Ureter (tissue), 1 donor: Measurements from ENCODE around the gene F2RL1. TPM values are rescaled to one million over a fixed set of nuclear protein-coding genes. Genes with fewer than 3 reads are reported as not detected.
A peak's percentile ranks its signal among the peaks of the same experiment; 100 is the strongest.
"Not testable (repeated sequence)": the region's sequence is repeated elsewhere in the genome, so short reads cannot be mapped to it uniquely, and the experiment has no call there.

Experiments
- DNase-seq: peaks from one replicate; pipeline ENCODE4 v3.0.0-alpha.2; 2020; ENCODE audit warnings: low spot score
- total RNA-seq: library from RNA; stranded (reverse); gene quantifications from one replicate; pipeline ENCODE4 v1.2.4, GENCODE V29; 2023
- donor health status: DM: yes; HTN: yes; CAD: no.

F2RL1 gene
- total RNA-seq, 1 donor from 2014 or later, result 16.8 TPM

DNA sequence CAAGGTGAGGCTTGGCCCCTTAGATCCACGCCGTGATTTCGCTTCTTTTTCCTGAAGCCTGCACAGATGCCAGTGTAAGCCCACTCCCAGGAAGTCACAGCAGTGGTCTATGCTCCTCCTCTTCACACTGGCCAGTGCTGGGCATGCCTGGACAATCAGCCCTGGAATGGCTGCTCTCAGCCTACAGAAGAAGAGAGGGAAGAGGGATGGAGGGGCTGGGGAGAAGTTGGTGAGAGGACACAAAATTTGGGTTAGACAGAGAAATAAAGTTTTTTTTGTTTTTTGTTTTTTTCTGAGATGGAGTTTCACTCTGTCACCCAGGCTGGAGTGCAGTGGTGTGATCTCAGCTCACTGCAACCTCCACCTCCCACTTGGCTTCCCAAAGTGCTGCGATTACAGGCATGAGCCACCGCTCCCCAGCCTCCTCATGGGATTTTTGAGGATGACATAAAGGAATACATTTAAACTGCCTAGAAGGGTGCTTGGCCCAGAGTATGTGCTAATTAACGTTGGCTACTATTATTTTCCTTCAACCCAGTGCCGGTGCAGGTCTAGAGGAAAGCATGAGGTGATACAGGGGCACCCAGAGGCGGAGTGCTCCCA lies 31.8 kb downstream of the F2RL1 start:
- no peak for DNase-seq

DNA sequence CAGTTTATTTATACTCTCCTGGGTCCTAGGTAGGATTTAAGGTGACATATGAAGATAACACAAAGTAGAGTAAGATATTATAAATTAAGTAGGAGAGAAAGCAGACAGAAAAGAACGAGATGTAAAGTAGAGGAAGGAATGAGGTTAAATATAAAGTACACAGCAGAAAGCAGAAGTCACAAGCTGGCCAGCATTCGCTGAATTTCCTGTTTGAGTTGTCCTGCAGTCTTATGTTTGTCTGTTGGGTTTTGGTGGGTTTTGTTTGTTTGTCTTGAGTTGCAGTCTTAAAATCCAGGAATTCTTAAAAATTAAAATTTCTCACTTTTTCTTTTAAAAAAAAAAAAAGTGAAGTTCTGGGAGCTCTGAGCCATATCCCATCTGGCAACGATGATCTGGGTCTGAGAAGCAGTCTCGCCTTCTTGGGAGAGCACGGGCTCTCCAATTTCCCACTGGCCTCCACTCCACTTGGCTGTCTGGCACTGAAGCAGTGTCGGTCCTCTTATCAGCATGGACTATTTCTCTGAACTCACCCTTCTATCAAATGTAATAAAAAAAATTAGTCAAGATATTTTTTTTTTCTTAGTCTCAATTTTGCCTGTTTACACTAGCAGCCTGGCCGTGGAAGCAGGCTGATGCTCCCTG lies 33.0 kb downstream of the F2RL1 start:
- no peak for DNase-seq

- no peak for DNase-seq
These were observed 33.9 kb downstream of the F2RL1 start for GRCh38 chr5:76852772-76853171.

GRCh38 chr5:76853741-76854140 lies 34.9 kb downstream of the F2RL1 start:
- not testable (repeated sequence) for DNase-seq

DNA sequence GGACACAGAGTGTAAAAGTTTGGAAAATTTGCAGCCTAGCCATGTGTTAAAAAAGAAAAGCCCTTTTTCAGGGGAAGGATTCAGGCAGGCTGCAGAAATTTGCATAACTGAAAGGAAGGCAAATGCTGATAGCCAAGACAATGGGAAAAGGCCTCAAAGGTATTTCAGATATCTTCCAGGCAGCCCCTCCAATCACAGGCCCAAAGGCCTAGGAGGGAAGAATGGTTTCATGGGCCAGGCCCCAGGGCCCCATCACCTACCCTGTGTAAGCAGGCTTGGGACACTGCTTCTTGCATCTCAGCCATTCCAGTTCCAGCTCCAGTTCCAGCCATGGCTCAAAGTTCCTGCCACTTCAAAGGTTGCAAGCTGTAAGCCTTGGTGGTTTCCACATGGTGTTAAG lies 35.8 kb downstream of the F2RL1 start:
- DNase-seq, result no peak

GRCh38 chr5:76855501-76855900 lies 36.7 kb downstream of the F2RL1 start:
- DNase-seq, result not testable (repeated sequence)

- no peak for DNase-seq
These were observed 37.1 kb downstream of the F2RL1 start for GRCh38 chr5:76855961-76856360.

DNA sequence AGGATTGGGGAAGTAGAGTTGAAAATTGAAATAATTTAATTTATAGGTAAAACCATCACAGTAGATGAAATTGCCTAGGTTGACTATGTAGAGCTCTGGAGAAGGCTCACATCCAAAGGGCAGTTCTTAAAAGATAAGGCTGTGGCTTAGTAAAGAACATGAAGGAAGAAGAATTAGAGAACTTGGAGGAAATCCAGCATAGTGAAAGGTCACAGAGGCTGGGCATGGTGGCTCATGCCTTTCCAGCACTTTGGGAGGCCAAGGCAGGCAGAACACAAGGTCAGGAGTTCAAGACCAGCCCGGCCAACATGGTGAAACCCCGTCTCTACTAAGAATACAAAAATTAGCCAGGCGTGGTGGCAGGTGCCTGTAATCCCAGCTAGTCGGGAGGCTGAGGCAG lies 38.0 kb downstream of the F2RL1 start:
- not testable (repeated sequence) for DNase-seq

- no peak for DNase-seq
These were observed 40.9 kb downstream of the F2RL1 start for GRCh38 chr5:76859591-76860247.

DNA sequence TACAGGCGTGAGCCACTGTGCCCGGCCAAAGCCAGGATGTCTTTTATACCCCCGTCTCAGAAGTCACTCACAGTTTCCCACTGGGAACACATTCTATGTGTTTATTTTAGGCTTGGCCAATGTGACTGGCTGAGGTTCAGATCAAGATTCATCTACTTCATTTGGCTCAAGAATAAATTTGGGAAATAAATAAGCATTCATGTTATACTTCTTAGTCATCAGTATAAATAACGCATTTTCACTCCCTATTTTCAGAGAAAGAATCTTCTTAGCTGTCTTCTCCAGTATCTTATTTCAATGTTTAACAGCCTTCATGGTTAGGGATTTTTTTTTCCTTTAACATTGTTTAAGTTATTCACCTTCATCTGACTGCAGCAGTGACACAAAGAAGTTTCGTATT lies 42.8 kb downstream of the F2RL1 start:
- no peak for DNase-seq

DNA sequence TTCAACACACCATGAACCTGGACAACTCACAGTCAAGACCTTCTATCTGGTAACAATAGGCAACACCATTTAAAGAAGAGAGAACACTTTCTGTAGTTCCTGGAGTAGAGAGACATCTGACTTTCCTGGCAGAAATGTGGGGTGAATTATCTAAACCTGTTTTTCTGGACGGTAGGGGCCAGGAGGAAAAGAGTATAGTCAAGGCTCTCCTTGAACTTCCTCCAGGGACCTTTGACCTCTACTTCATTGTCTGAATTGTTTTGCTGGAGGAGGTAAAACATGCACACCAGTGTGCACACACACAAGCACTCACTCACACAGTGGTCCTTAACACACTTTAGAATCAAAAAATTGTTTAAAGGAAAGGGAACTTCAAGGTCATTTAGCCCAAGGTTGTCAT lies 44.2 kb downstream of the F2RL1 start:
- DNase-seq, result no peak

- DNase-seq, result no peak
These were observed 47.7 kb downstream of the F2RL1 start for GRCh38 chr5:76866503-76866902.

DNA sequence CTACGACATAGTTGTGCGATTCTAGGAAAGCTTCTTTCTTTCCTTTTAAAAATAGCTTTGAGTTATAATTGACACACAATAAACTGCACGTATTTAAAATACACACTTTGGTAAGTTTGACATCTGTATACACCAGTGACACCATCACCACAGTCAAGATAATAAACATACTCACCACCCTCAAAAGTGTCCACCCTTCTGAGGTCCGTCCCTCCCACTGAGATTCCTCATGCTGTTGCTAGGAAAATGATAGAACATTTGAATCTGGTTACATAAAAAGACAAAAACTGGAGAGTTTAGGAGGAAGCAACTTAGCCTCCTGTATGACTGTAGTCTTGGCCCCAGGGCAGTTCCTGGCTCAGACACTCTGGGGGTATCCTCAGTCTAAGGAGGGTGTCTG lies 48.2 kb downstream of the F2RL1 start:
- DNase-seq, result no peak

DNA sequence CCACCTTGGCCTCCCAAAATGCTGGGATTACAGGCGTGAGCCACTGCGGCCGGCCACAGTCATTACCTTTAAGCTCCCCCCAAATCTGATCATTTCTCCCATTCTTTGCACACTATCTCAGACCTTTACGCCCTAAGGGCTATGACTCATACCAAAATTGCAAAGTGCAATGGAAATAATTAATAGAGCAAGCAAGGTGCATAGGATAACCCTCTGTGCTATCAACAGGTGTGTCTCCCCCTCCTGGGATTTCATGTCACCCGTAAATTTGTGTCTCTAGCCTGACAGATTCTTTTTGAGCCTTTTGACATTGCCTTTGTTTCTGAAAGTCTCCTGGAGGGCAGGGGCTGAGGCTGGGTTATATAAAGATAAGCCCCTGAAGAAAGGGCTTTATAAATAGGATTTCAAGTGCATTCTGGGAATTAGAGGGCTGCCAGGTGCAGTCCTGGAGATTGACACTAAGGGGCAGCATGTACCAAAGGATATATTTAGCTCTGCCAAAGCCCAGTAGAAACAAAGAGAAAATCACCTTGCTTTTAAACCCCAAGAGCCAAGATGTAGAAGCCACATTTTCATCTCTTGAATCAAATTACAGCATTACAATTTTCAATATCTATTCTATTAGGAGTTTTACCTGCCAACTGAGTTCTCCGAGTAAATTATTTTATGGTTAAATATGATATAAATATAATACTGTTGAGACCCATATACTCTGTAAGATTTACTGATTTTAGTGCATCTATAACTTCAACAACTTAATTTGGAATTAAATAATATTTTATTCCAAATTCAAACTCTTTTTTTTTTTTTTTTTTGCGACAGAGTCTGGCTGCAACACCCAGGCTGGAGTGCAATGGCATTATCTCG lies 49.2 kb downstream of the F2RL1 start:
- DNase-seq, result peak; percentile 63

DNA sequence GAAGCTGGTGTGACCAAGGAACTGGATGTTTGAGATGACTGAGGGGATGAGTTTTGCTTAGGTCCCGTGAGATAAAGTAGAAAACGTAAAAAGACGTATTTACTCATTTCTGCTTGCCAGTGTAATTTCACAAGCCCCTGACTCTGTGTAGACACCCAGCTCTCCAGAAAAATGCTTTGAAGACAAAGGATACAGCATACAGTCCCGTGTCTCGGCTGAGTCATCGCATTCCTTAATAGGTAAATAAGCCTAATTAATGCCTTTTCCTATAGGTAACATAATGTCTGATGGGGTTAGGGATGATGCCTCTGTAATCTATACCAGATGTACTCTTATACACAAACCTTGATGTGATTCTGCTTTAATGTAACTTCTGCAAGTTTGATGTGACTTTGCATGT lies 51.2 kb downstream of the F2RL1 start:
- DNase-seq, result no peak

GRCh38 chr5:76874088-76874581 lies 55.3 kb downstream of the F2RL1 start:
- no peak for DNase-seq

Other genes starting within 250 kb of the F2RL1 start
- gene F2RL2, start 195.6 kb upstream of the F2RL1 start, total RNA-seq, result not detected
- 4.7 TPM for gene F2R, start 102.9 kb upstream of the F2RL1 start, total RNA-seq
- gene S100Z, start 31.0 kb downstream of the F2RL1 start, total RNA-seq, result not detected
- 2.0 TPM for gene CRHBP, start 134.0 kb downstream of the F2RL1 start, total RNA-seq
- 17.4 TPM for gene AGGF1, start 211.4 kb downstream of the F2RL1 start, total RNA-seq